ENCODE measurements around the gene PLPP4. TPM values are rescaled to one million over a fixed set of nuclear protein-coding genes. Genes with fewer than 3 reads are reported as not detected.

Gene PLPP4
- total RNA-seq, 1 experiment from 2014 or later, result 9.7 TPM

DNA sequence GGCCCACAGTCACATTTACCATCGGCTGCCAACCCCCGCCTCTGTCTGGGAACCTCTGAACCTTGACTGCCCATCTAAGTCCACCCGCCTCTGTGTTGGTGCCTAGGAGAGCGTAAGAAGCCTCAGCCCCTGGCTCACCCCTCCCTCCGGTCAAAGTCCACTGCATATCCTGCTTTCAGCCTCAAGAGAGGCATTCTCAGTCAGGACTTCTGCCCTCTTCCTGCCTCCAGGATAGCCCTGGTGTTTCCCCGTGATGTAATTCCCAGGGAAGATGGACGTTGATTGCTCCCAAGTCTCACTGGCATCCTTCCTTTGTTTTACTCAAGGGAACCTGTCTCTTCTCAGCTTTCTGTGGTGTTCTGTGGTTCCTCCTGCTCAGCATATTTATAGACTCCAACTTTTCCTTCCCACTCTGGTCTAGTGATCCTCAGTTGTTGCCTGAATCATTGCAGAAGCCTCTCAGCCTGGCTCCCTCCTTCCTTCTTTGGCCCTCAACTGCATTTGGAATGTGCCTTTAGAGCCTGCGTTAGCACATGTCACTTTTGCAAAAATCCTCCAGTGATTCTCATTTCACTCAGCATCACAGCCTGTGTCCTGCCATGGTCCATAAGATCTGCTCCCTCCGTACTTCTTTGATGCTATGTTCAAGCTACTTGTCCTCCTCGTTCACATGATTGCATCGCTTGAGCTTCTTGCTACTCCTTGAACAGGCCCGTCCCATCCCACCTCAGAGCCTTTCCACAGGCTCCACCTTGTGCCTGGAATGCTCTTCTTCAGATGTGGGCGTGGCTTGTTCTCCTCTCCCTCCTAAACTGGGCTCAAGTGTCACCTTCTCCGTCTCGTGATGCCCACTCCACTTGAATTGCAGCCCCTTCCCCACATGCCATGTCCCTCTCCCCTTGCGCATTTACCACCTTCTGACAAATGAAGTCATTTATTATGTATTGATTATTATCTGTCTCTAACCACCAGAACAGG, 124.2 kb downstream of the PLPP4 start:
- Histone ChIP-seq H3K4me2 (ENCODE audit: low read depth, low read length, poor library complexity, severe bottlenecking) (no peak overlapping the region), H3K4me3 (ENCODE audit: low read length) (no peak overlapping the region), H3K9me2 (replicated peaks; ENCODE audit: insufficient read depth, low read length) (no peaks in the 10 kb centered on the region), H3K79me2 (ENCODE audit: low read length) (no peaks in the 10 kb centered on the region), H3K27me3 (ENCODE audit: low read length) (no peaks in the 10 kb centered on the region), H3K9me3 (ENCODE audit: low read length) (no peaks in the 10 kb centered on the region), H3K36me3 (ENCODE audit: insufficient read depth, low read length) (no peaks in the 10 kb centered on the region), H4K20me1 (ENCODE audit: insufficient read depth, low read depth, low read length) (no peaks in the 10 kb centered on the region), H3K4me1 (ENCODE audit: low read length) (no peaks in the 10 kb centered on the region), H2AFZ (ENCODE audit: low read length) (no peak overlapping the region), H3K9ac (ENCODE audit: low read length) (no peak overlapping the region), H3K27ac (ENCODE audit: low read length) (no peak overlapping the region)
- no peak for DNase-seq

DNA sequence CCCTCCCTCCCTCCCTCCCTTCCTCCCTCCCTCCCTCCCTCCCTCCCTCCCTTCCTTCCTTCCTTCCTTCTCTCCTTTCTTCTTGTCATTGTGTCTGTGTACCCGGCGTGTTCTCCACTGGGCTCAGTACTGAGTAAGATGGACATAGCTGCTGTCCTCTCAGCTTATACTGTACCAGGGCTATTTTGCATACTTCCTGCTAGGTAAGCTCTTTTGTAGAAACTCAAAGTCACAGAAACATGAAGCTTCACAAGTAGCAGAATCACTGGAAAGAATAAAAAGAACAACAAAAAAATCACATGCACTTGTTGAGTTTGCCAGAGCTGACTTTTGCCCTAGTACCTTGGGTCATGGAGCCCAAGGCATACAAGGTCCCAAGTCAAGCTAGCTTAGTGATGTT, 125.7 kb downstream of the PLPP4 start:
- Histone ChIP-seq H3K36me3 (ENCODE audit: insufficient read depth, low read length) (no peaks in the 10 kb centered on the region), H3K4me1 (ENCODE audit: low read length) (no peaks in the 10 kb centered on the region), H3K4me3 (ENCODE audit: low read length) (no peak overlapping the region), H3K9me3 (ENCODE audit: low read length) (no peaks in the 10 kb centered on the region), H3K79me2 (ENCODE audit: low read length) (no peaks in the 10 kb centered on the region), H4K20me1 (ENCODE audit: insufficient read depth, low read depth, low read length) (no peaks in the 10 kb centered on the region), H3K4me2 (ENCODE audit: low read depth, low read length, poor library complexity, severe bottlenecking) (no peak overlapping the region), H3K9me2 (replicated peaks; ENCODE audit: insufficient read depth, low read length) (no peaks in the 10 kb centered on the region), H2AFZ (ENCODE audit: low read length) (no peak overlapping the region), H3K9ac (ENCODE audit: low read length) (no peak overlapping the region), H3K27ac (ENCODE audit: low read length) (no peak overlapping the region), H3K27me3 (ENCODE audit: low read length) (no peaks in the 10 kb centered on the region)
- DNase-seq, result no peak

DNA sequence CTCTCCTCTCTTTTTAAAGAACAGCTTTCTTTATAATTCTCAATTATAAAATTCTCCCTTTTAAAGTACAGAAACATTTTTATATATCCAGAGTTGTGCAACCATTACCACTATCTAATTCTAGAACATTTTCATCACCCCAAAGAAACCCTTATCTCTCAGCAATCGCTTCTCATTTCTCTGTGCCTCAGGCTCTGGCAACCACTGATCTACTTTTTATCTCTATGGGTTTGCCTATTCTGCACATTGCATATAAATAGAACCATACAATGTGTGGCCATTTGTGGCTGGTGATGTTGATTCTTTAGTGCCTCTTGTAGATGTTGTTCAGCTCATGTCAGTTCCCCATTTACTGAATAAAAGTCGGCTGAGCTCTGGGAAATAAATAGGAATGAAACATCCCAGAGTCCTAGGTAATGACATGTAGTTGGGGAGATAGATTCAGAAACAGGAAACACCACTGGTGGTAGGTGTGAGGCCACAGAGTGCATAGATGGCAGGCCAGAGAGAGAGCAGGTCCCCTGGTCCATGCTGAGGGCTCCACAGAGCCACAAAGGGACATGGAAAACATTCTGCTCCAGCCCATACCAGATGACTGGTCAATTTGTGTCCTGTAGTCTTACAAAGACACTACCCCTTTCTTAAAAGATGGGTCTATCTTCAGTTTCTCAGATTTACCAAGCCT, 126.5 kb downstream of the PLPP4 start:
- no peaks in the 10 kb centered on the region for H3K4me1 ChIP-seq (ENCODE audit: low read length)
- no peak overlapping the region for H3K4me3 ChIP-seq (ENCODE audit: low read length)
- H2AFZ ChIP-seq (ENCODE audit: low read length), result no peak overlapping the region
- no peak overlapping the region for H3K4me2 ChIP-seq (ENCODE audit: low read depth, low read length, poor library complexity, severe bottlenecking)
- no peaks in the 10 kb centered on the region for H3K79me2 ChIP-seq (ENCODE audit: low read length)
- H3K9ac ChIP-seq (ENCODE audit: low read length), result no peak overlapping the region
- no peaks in the 10 kb centered on the region for H4K20me1 ChIP-seq (ENCODE audit: insufficient read depth, low read depth, low read length)
- no peaks in the 10 kb centered on the region for H3K27me3 ChIP-seq (ENCODE audit: low read length)
- no peaks in the 10 kb centered on the region for H3K9me2 ChIP-seq (replicated peaks; ENCODE audit: insufficient read depth, low read length)
- no peak overlapping the region for H3K27ac ChIP-seq (ENCODE audit: low read length)
- no peaks in the 10 kb centered on the region for H3K9me3 ChIP-seq (ENCODE audit: low read length)
- no peaks in the 10 kb centered on the region for H3K36me3 ChIP-seq (ENCODE audit: insufficient read depth, low read length)
- no peak for DNase-seq

DNA sequence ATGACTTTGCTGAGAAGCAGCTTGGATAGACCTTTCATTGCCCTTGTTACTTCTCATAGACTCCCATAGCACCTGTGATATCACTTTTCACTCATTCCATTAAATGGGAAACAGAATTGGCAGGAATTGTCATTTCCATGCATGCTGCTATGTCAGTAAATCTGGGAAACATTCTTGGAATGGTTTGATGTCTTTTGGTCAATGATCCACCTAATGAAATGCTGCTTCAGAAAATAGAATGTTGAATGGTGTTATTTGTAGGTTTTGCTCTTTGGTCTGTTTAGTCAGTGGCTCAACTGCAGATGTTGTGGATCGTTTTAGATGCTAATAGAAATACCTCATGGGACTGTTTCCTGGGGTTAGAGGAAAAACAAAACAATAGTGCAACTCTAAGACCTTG, 127.8 kb downstream of the PLPP4 start:
- H3K9me3 ChIP-seq (ENCODE audit: low read length), result no peaks in the 10 kb centered on the region
- H3K27ac ChIP-seq (ENCODE audit: low read length), result no peak overlapping the region
- H3K4me1 ChIP-seq (ENCODE audit: low read length), result no peaks in the 10 kb centered on the region
- no peak for DNase-seq
- no peak overlapping the region for H3K4me3 ChIP-seq (ENCODE audit: low read length)
- no peak overlapping the region for H2AFZ ChIP-seq (ENCODE audit: low read length)
- H3K27me3 ChIP-seq (ENCODE audit: low read length), result no peaks in the 10 kb centered on the region
- no peak overlapping the region for H3K4me2 ChIP-seq (ENCODE audit: low read depth, low read length, poor library complexity, severe bottlenecking)
- no peaks in the 10 kb centered on the region for H3K9me2 ChIP-seq (replicated peaks; ENCODE audit: insufficient read depth, low read length)
- no peaks in the 10 kb centered on the region for H3K79me2 ChIP-seq (ENCODE audit: low read length)
- no peak overlapping the region for H3K9ac ChIP-seq (ENCODE audit: low read length)
- no peaks in the 10 kb centered on the region for H3K36me3 ChIP-seq (ENCODE audit: insufficient read depth, low read length)
- no peaks in the 10 kb centered on the region for H4K20me1 ChIP-seq (ENCODE audit: insufficient read depth, low read depth, low read length)

DNA sequence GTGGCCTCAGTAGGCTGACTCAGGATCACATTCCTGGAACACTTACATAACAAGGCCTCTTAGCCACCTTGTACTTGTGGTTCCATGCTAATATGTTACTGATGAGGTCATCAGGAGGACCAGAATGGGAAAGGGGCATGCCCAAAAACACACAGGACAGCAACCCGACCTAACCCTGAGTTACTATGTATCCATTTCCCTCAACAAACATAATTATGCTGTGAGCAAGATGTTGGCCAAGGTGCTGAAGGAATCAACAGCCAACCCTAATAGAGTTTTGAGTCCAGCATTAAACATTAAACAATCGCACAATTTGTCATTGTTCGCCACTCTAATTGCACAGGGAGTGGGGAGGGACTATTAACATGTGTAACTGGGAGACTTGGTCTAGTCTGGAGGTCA, 129.4 kb downstream of the PLPP4 start:
- H3K79me2 ChIP-seq (ENCODE audit: low read length), result no peaks in the 10 kb centered on the region
- no peaks in the 10 kb centered on the region for H3K9me3 ChIP-seq (ENCODE audit: low read length)
- no peak overlapping the region for H3K4me2 ChIP-seq (ENCODE audit: low read depth, low read length, poor library complexity, severe bottlenecking)
- no peak for DNase-seq
- H3K36me3 ChIP-seq (ENCODE audit: insufficient read depth, low read length), result no peaks in the 10 kb centered on the region
- H3K27ac ChIP-seq (ENCODE audit: low read length), result no peak overlapping the region
- H3K9me2 ChIP-seq (replicated peaks; ENCODE audit: insufficient read depth, low read length), result no peaks in the 10 kb centered on the region
- H3K4me1 ChIP-seq (ENCODE audit: low read length), result no peaks in the 10 kb centered on the region
- no peaks in the 10 kb centered on the region for H3K27me3 ChIP-seq (ENCODE audit: low read length)
- H4K20me1 ChIP-seq (ENCODE audit: insufficient read depth, low read depth, low read length), result no peaks in the 10 kb centered on the region
- no peak overlapping the region for H2AFZ ChIP-seq (ENCODE audit: low read length)
- H3K9ac ChIP-seq (ENCODE audit: low read length), result no peak overlapping the region
- H3K4me3 ChIP-seq (ENCODE audit: low read length), result no peak overlapping the region

DNA sequence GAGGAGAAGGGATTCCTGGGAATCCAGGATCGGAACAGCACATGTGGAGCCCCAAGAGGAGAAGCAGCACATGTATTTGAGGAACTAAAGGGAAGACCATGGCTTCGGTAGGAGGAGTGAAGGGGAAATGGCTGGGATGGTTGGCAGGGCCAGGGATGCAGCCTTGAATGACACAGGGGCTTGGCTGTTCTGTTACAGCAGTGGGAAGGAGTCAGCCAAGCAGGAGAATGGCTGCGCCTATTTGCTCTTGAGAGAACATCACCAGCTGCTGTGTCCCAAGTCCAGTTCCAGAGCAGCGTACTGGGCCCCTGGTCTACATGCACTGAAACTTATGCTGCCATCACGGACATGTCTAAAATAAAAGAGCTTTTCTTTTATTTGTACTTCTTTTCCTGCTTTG, 130.0 kb downstream of the PLPP4 start:
- H3K9me2 ChIP-seq (replicated peaks; ENCODE audit: insufficient read depth, low read length), result no peaks in the 10 kb centered on the region
- no peaks in the 10 kb centered on the region for H3K36me3 ChIP-seq (ENCODE audit: insufficient read depth, low read length)
- no peak for DNase-seq
- no peaks in the 10 kb centered on the region for H3K9me3 ChIP-seq (ENCODE audit: low read length)
- no peak overlapping the region for H3K27ac ChIP-seq (ENCODE audit: low read length)
- H3K4me1 ChIP-seq (ENCODE audit: low read length), result no peaks in the 10 kb centered on the region
- H4K20me1 ChIP-seq (ENCODE audit: insufficient read depth, low read depth, low read length), result no peaks in the 10 kb centered on the region
- H3K4me3 ChIP-seq (ENCODE audit: low read length), result no peak overlapping the region
- no peaks in the 10 kb centered on the region for H3K79me2 ChIP-seq (ENCODE audit: low read length)
- H2AFZ ChIP-seq (ENCODE audit: low read length), result no peak overlapping the region
- no peaks in the 10 kb centered on the region for H3K27me3 ChIP-seq (ENCODE audit: low read length)
- no peak overlapping the region for H3K9ac ChIP-seq (ENCODE audit: low read length)
- H3K4me2 ChIP-seq (ENCODE audit: low read depth, low read length, poor library complexity, severe bottlenecking), result no peak overlapping the region

DNA sequence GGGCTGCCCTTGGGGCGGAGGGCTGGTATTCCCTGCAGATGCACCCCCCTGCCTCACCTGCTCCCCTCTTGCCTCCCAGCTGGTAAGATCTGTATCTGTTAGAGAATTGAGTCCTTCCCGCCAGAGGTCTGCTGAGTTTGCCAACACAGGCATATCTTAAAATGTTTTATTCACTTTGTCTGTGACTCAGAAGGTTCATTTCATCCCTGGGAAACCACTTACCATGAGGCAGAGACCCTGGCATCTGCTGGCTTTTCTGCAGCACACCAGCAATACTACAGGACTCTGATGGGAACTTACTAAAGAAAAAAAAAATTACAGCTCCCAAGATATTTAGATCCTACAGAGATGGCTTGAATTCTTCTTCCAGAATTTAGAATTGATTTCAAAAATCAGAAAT, 131.3 kb downstream of the PLPP4 start:
- no peaks in the 10 kb centered on the region for H4K20me1 ChIP-seq (ENCODE audit: insufficient read depth, low read depth, low read length)
- no peak overlapping the region for H3K9ac ChIP-seq (ENCODE audit: low read length)

DNA sequence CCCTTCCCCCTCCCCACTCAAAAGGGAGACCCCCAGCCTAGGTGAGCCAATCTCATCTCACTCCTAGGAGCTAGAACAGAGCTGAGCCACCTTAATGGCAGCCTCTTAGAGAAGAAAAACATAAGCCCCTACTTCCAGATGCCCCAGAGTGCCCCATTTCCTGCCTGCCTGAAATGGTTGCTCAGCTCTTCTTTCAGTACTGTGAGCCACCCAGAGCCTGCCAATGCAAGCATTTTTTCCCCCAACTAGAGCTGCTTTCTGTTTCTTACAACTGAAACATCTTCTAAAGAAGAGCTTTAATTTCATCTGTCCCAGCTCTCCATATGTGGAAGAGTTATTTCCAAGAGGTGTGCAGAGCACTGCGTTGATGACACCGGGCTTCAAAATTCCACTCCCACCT, 136.7 kb downstream of the PLPP4 start:
- Histone ChIP-seq H3K27me3 (ENCODE audit: low read length) (no peaks in the 10 kb centered on the region), H2AFZ (ENCODE audit: low read length) (no peak overlapping the region), H3K9ac (ENCODE audit: low read length) (no peak overlapping the region), H3K4me3 (ENCODE audit: low read length) (no peak overlapping the region), H3K9me2 (replicated peaks; ENCODE audit: insufficient read depth, low read length) (no peaks in the 10 kb centered on the region), H3K4me1 (ENCODE audit: low read length) (peaks cover 3% of the 10 kb centered on the region; the same call in 1 of the 2 replicates), H4K20me1 (ENCODE audit: insufficient read depth, low read depth, low read length) (no peaks in the 10 kb centered on the region), H3K36me3 (ENCODE audit: insufficient read depth, low read length) (no peaks in the 10 kb centered on the region), H3K79me2 (ENCODE audit: low read length) (no peaks in the 10 kb centered on the region), H3K4me2 (ENCODE audit: low read depth, low read length, poor library complexity, severe bottlenecking) (no peak overlapping the region), H3K9me3 (ENCODE audit: low read length) (no peaks in the 10 kb centered on the region), H3K27ac (ENCODE audit: low read length) (no peak overlapping the region)
- no peak for DNase-seq

More for the DNA sequence above, 131.3 kb downstream of the PLPP4 start:
- DNase-seq, result no peak
- Histone ChIP-seq H3K9me2 (replicated peaks; ENCODE audit: insufficient read depth, low read length) (no peaks in the 10 kb centered on the region), H3K27ac (ENCODE audit: low read length) (no peak overlapping the region), H3K27me3 (ENCODE audit: low read length) (no peaks in the 10 kb centered on the region), H3K4me1 (ENCODE audit: low read length) (no peaks in the 10 kb centered on the region), H3K9me3 (ENCODE audit: low read length) (no peaks in the 10 kb centered on the region), H3K4me2 (ENCODE audit: low read depth, low read length, poor library complexity, severe bottlenecking) (no peak overlapping the region), H3K36me3 (ENCODE audit: insufficient read depth, low read length) (no peaks in the 10 kb centered on the region), H3K4me3 (ENCODE audit: low read length) (no peak overlapping the region), H2AFZ (ENCODE audit: low read length) (no peak overlapping the region), H3K79me2 (ENCODE audit: low read length) (no peaks in the 10 kb centered on the region)

Data from Karpas-422 (cell line).